Colonic mucosa (tissue), 4 donors: Measurements from ENCODE around the gene TPSD1. TPM values are rescaled to one million over a fixed set of nuclear protein-coding genes. Genes with fewer than 3 reads are reported as not detected.

Source experiments
- DNase-seq: peaks from one replicate; pipeline ENCODE4 v3.0.0-alpha.2; 2020
- H3K27ac ChIP-seq: fragments of 200-600 bp; one replicate; pipeline ENCODE4 v1.8.0; 2021
- H3K27me3 ChIP-seq: fragments of 200-600 bp; one replicate; pipeline ENCODE4 v1.8.0; 2021
- H3K36me3 ChIP-seq: fragments of 200-600 bp; one replicate; pipeline ENCODE4 v1.8.0; 2021
- H3K4me1 ChIP-seq: fragments of 200-600 bp; one replicate; pipeline ENCODE4 v1.8.0; 2021; ENCODE audit warnings: mild to moderate bottlenecking
- H3K4me3 ChIP-seq: fragments of 200-600 bp; one replicate; pipeline ENCODE4 v1.8.0; 2021
- H3K9ac ChIP-seq, 2 donors: one replicate each; pipeline ENCODE4 v1.7.0; 2013; ENCODE audit warnings: control low read depth in 2 of 2, low read depth in 2 of 2, low read length in 2 of 2
- H3K9me3 ChIP-seq: fragments of 200-600 bp; one replicate; pipeline ENCODE4 v1.8.0; 2021
- intact Hi-C: fragments of 100-400 bp; cut with DNase I; formaldehyde crosslinking; loops from one replicate; pipeline ENCODE4 v1.14.1; 2022
- total RNA-seq, 2 donors: library from RNA; stranded (reverse); fragmentation: NEBNext Ultra II Directional in 1 of 2; extraction: Animal tissue kit (Norgen Biotek cat#: 25700) in 1 of 2; gene quantifications; one replicate each; pipeline ENCODE4 v1.2.1, GENCODE V29; 2021
- TF ChIP-seq, protein P1 (sequence below): fragments of 200-600 bp; IDR thresholded peaks from one replicate; pipeline ENCODE4 v1.8.0; 2022; ENCODE audit warnings: antibody characterized with exemption, mild to moderate bottlenecking
- donor health status: healthy.
- donor health status: DM: no; HTN: no; CAD: no.
- donor health status: DM: no; HTN: no; CAD: no.

TPSD1 gene
- total RNA-seq, 2 donors from 2014 or later, result 0.19 to 0.64 TPM

DNA sequence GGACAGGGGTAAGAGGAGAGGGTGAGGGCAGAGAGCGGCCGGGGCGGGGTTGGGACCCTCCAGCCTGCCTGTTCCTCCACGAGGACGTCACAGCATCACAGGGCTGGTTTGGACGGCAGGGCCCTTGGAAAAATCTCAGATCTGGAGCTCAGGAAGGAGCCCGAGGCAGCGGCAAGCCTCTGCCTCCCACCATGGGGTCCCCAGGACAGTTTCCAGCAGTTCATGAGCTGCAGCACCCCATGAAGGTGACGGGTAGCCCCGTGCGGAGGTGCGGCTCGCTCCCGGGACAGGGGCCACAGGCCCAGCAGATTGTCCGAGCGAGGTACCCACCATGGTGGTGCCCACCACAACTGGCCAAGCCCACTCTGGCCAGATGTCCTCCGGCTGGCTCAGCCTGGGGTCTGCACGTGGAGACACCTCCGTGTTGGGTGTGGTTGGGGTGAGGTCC, 21.3 kb downstream of the TPSD1 start:
- H3K9ac ChIP-seq, result no peak overlapping the region
- peaks cover 1% of the 10 kb centered on the region for H3K4me1 ChIP-seq
- H3K9me3 ChIP-seq, result no peaks in the 10 kb centered on the region
- no peak overlapping the region for H3K27ac ChIP-seq
- no peak overlapping the region for H3K4me3 ChIP-seq
- intact Hi-C loops, result no loop called here
- no peak for DNase-seq
- H3K27me3 ChIP-seq, result peaks cover 4% of the 10 kb centered on the region
- no peaks in the 10 kb centered on the region for H3K36me3 ChIP-seq
- TF ChIP-seq, protein P1, sequence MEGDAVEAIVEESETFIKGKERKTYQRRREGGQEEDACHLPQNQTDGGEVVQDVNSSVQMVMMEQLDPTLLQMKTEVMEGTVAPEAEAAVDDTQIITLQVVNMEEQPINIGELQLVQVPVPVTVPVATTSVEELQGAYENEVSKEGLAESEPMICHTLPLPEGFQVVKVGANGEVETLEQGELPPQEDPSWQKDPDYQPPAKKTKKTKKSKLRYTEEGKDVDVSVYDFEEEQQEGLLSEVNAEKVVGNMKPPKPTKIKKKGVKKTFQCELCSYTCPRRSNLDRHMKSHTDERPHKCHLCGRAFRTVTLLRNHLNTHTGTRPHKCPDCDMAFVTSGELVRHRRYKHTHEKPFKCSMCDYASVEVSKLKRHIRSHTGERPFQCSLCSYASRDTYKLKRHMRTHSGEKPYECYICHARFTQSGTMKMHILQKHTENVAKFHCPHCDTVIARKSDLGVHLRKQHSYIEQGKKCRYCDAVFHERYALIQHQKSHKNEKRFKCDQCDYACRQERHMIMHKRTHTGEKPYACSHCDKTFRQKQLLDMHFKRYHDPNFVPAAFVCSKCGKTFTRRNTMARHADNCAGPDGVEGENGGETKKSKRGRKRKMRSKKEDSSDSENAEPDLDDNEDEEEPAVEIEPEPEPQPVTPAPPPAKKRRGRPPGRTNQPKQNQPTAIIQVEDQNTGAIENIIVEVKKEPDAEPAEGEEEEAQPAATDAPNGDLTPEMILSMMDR, result no peak

DNA sequence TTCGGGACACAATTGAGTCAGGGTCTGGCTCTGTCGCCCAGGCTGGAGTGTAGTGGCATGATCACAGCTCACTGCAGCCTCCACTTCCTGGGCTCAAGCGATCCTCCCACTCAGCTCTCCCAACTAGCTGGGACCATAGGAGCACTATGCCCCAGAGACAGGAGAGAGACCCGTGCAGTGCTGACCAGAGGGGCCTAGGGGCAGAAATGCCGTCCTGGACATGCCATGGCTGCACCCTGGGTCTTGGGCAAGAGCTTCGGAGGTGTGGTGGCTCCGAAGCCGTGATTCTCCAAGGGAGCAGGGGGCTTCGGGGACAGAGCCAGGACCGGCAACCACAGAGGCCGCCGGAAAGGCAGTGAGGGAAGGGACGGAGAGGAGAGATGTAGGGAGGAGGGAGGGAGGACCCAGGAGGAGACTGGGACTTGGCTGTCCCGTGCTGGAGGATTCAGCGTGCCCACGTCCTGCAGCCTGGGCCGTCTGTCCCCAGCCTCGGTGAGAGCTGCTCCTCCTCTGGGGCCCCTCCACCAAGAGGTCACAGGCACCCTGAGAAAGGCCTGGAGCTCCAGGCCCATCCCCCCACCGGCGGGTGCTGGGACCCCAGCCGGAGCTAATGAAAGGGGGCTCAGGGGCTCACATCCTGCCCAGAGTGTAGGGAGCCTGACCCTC, 21.9 kb downstream of the TPSD1 start:
- TF ChIP-seq, protein P1, result no peak
- H3K4me1 ChIP-seq, result no peaks in the 10 kb centered on the region
- H3K9me3 ChIP-seq, result no peaks in the 10 kb centered on the region
- no peaks in the 10 kb centered on the region for H3K36me3 ChIP-seq
- intact Hi-C loops, result no loop called here
- H3K27me3 ChIP-seq, result peaks cover 4% of the 10 kb centered on the region
- H3K27ac ChIP-seq, result no peak overlapping the region
- H3K4me3 ChIP-seq, result no peak overlapping the region
- H3K9ac ChIP-seq, result no peak overlapping the region
- DNase-seq, result no peak

DNA sequence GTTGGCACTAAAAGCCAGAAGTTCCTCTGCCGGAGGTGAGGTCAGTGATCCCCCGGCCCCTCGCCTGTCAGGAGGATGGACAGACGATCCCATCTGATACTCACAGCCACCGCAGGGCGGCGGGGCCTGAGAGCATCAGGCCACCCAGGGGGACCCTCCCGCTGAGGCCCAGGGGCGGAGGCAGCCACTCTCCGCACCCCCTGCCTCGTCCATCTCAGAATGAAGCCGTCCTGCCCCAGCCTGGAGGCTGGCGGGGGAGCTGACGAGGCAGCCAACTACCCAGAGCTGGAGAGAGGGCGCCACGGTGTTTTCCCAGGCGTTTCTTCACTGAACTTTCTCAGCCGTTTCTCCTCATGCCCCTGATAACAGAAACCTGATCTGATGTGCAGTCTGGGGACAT, 22.6 kb downstream of the TPSD1 start:
- no peaks in the 10 kb centered on the region for H3K36me3 ChIP-seq
- no peak overlapping the region for H3K27ac ChIP-seq
- peaks cover 4% of the 10 kb centered on the region for H3K27me3 ChIP-seq
- no peak for DNase-seq
- no peaks in the 10 kb centered on the region for H3K4me1 ChIP-seq
- no peak overlapping the region for H3K4me3 ChIP-seq
- TF ChIP-seq, protein P1, result no peak
- H3K9ac ChIP-seq, result no peak overlapping the region
- intact Hi-C loops, result no loop called here
- H3K9me3 ChIP-seq, result no peaks in the 10 kb centered on the region

DNA sequence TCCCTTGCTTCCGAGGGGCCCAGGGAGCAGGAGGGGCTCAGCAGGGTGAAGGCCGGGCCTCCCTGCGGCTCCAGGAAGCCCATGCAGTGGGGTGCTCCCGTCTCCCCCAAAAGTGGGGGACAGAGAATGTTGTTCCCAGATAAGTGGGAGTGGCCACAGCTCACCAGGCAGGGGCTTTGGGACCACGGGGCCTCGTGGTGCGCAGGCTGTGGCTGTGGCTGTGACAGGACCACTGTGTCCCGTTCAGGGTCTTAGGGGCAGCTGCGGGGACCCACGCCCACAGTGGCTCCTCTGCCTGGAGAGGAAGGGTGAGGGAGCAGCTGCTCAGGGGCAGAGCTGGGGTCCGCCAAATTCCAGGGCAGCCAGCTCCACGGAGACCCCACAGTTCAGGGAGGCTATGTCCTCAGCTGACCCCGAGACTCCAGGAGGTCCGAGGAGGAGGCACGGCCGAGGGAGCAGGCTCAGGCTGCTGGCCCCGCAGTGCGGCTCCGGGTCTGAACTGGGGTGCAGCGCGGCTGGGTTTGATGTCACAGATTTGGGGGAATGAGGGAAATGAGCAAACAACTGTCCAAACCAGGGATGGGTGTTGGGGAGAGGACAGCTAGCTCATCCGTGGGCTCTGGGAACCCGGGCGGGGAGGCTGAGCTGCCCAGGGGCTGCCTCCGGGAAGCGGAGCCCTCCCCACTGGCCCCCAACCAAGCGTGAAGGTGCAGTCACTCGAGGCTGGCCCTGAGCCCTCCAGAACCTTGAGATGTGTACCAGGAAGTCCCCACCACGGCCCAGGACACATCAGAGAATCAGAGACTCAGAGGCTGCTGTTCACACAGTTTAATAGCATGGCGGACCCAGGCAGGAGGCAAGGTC, 23.4 kb downstream of the TPSD1 start:
- H3K27me3 ChIP-seq, result peaks cover 4% of the 10 kb centered on the region
- no peak overlapping the region for H3K9ac ChIP-seq
- H3K27ac ChIP-seq, result no peak overlapping the region
- no peaks in the 10 kb centered on the region for H3K9me3 ChIP-seq
- no peak overlapping the region for H3K4me3 ChIP-seq
- DNase-seq, result no peak
- intact Hi-C loops, result no loop called here
- TF ChIP-seq, protein P1, result no peak
- H3K4me1 ChIP-seq, result no peaks in the 10 kb centered on the region
- no peaks in the 10 kb centered on the region for H3K36me3 ChIP-seq

DNA sequence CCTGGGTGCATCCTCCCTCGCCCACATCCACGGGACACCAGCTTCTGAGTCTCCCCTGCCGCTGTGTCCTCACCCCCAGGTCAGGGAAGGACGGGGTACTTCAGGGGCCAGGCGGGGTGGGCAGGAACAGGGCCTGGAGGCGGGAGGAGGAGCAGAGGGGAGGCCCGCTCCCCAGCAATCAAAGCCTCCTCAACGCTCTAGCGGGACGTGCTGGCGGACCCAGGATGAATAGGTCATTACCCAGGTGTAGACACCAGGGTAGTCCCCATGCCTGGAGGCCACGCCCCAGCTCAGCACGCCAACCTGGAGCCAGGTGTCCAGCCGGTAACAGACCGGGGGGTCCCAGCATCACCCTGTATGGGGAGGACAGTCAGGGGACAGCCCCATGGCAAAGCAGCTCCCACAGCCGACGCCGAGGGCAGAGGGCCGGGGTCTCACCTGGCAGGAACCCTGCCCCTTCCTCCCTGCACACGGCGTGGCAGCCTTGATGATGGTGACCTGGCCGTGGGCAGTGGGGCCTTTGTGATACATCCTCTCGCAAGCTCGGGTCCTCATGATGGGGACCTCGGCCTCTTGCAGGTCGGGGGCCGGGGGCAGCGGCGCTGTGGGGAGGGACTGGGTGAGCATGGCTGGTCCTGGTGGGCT, 24.2 kb downstream of the TPSD1 start:
- no peak for DNase-seq
- Histone ChIP-seq H3K36me3 (no peaks in the 10 kb centered on the region), H3K27me3 (peaks cover 4% of the 10 kb centered on the region), H3K4me3 (no peak overlapping the region), H3K4me1 (no peaks in the 10 kb centered on the region), H3K27ac (no peak overlapping the region), H3K9ac (no peak overlapping the region), H3K9me3 (no peaks in the 10 kb centered on the region)
- intact Hi-C loops, result no loop called here
- TF ChIP-seq, protein P1, result no peak
